ENCODE data around the gene NXF1.

Gene NXF1

DNA sequence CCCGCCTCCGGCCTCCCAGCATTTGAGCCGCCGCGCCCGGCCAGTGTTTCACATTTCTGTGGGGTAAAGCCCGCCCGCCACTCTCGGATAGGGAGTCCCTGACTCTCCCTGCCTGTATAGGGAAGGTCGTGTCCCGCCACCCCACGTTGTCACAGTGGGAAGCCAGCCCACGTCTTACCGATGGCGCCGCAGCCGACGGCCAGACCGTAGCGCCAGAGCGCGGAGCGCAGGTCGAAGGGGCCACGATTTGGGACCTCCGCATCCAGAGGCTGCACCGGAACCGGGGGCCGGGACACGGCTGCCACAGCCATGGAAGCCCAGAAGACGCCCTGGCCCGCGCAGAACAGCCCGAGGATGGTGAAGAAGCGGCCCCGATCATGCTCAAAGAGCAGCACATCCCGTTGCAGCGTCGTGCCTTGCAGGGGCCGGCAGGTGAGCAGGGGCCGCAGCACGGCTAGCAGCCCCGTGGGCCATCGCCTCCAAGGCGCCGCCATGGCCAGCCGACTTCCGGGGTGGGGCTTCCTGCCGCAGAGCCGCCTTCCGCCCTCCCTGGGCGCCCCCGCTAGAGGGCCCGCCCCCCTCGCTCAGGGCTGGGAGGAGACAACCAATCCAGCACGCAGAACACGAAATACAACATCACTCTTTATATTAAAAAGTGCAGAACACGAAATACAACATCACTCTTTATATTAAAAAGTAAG, 13.6 kb downstream of the NXF1 start, which contains the start of gene TMEM223:
Gene TMEM223, minus strand, starts transcription at position 506 of the 701 bp plus-strand sequence. Its CDS starts 12 bp downstream, at position 494.
- Histone ChIP-seq H3K79me1 (replicated peaks; ENCODE audit: low read length, poor library complexity, severe bottlenecking) (peaks cover 13% of the 10 kb centered on the region), H3K36me3 (ENCODE audit: control insufficient read depth in 1 of 2, insufficient read depth in 2 of 2, low read depth in 1 of 2, low read length in 2 of 2) (peaks cover 62 to 67% of the 10 kb centered on the region in 2 experiments), H3K14ac (ENCODE audit: low read length in 2 of 2) (peak within 1 kb of the TSS in 1 of 2 experiments; percentile 93), H2AFZ (ENCODE audit: low read depth, low read length) (peak within 1 kb of the TSS; percentile 48), H3K4me1 (ENCODE audit: control insufficient read depth, insufficient read depth, low read depth, low read length) (peaks cover 18% of the 10 kb centered on the region), H4K8ac (ENCODE audit: low read length) (peak within 1 kb of the TSS; percentile 96), H3K23ac (ENCODE audit: low read length in 2 of 2) (peak within 1 kb of the TSS; percentile 50 to 81), H3K18ac (ENCODE audit: low read depth in 1 of 2, low read length in 2 of 2) (peak within 1 kb of the TSS; percentile 90 to 97), H3K9ac (ENCODE audit: low read length) (peak within 1 kb of the TSS; percentile 94), H2BK15ac (ENCODE audit: low read depth, poor library complexity, severe bottlenecking) (no peak within 1 kb of the TSS), H2BK12ac (ENCODE audit: low read length in 2 of 2) (no peak within 1 kb of the TSS), H2BK5ac (ENCODE audit: low read depth, low read length, poor library complexity, severe bottlenecking) (no peak within 1 kb of the TSS), H2AK5ac (ENCODE audit: low read length, severe bottlenecking) (peak within 1 kb of the TSS; percentile 37), H4K91ac (ENCODE audit: low read length) (peak within 1 kb of the TSS; percentile 44), H3K4me3 (ENCODE audit: insufficient read depth in 1 of 2, low read depth in 1 of 2, low read length in 2 of 2) (peak within 1 kb of the TSS; percentile 82 to 96), H3K4ac (ENCODE audit: low read depth in 1 of 2, low read length in 2 of 2) (peak within 1 kb of the TSS in 1 of 2 experiments; percentile 59), H3K27ac (ENCODE audit: low read length, poor library complexity, severe bottlenecking) (peak within 1 kb of the TSS; percentile 71), H3K9me3 (ENCODE audit: control insufficient read depth, low read length) (no peaks in the 10 kb centered on the region), H3K4me2 (ENCODE audit: low read length, poor library complexity, severe bottlenecking) (peak within 1 kb of the TSS; percentile 78), H3K27me3 (ENCODE audit: control insufficient read depth in 1 of 2, insufficient read depth in 1 of 2, low read length in 2 of 2) (no peaks in the 10 kb centered on the region), H2BK120ac (ENCODE audit: low read depth, low read length) (no peak within 1 kb of the TSS)
- WGBS = under 1% methylated on average over 54 of the region's 58 CpGs
- DNase-seq = peak; percentile 87

GRCh38 chr11:62789576-62789975, 15.7 kb downstream of the NXF1 start:
- Histone ChIP-seq H3K4ac (ENCODE audit: low read depth in 1 of 2, low read length in 2 of 2) (no peak overlapping the region), H3K4me1 (ENCODE audit: control insufficient read depth, insufficient read depth, low read depth, low read length) (peaks cover 20% of the 10 kb centered on the region), H3K36me3 (ENCODE audit: control insufficient read depth in 1 of 2, insufficient read depth in 2 of 2, low read depth in 1 of 2, low read length in 2 of 2) (peaks cover 46 to 54% of the 10 kb centered on the region in 2 experiments), H2BK12ac (ENCODE audit: low read length in 2 of 2) (peak overlapping the region in 1 of 2 experiments; percentile 10), H2AK5ac (ENCODE audit: low read length, severe bottlenecking) (peak overlapping the region; percentile 40), H3K9me3 (ENCODE audit: control insufficient read depth, low read length) (no peaks in the 10 kb centered on the region), H3K4me3 (ENCODE audit: insufficient read depth in 1 of 2, low read depth in 1 of 2, low read length in 2 of 2) (no peak overlapping the region), H3K4me2 (ENCODE audit: low read length, poor library complexity, severe bottlenecking) (no peak overlapping the region), H2BK120ac (ENCODE audit: low read depth, low read length) (no peak overlapping the region), H2BK15ac (ENCODE audit: low read depth, poor library complexity, severe bottlenecking) (no peak overlapping the region), H4K8ac (ENCODE audit: low read length) (no peak overlapping the region), H3K18ac (ENCODE audit: low read depth in 1 of 2, low read length in 2 of 2) (no peak overlapping the region), H4K91ac (ENCODE audit: low read length) (no peak overlapping the region), H3K23ac (ENCODE audit: low read length in 2 of 2) (peak overlapping the region in 1 of 2 experiments; percentile 9), H3K9ac (ENCODE audit: low read length) (peak overlapping the region; percentile 10), H2BK5ac (ENCODE audit: low read depth, low read length, poor library complexity, severe bottlenecking) (no peak overlapping the region), H2AFZ (ENCODE audit: low read depth, low read length) (no peak overlapping the region), H3K27ac (ENCODE audit: low read length, poor library complexity, severe bottlenecking) (no peak overlapping the region), H3K27me3 (ENCODE audit: control insufficient read depth in 1 of 2, insufficient read depth in 1 of 2, low read length in 2 of 2) (no peaks in the 10 kb centered on the region), H3K14ac (ENCODE audit: low read length in 2 of 2) (no peak overlapping the region), H3K79me1 (replicated peaks; ENCODE audit: low read length, poor library complexity, severe bottlenecking) (peaks cover 4% of the 10 kb centered on the region)
- WGBS = 97% methylated on average over 3 of the region's 3 CpGs
- DNase-seq = no peak

DNA sequence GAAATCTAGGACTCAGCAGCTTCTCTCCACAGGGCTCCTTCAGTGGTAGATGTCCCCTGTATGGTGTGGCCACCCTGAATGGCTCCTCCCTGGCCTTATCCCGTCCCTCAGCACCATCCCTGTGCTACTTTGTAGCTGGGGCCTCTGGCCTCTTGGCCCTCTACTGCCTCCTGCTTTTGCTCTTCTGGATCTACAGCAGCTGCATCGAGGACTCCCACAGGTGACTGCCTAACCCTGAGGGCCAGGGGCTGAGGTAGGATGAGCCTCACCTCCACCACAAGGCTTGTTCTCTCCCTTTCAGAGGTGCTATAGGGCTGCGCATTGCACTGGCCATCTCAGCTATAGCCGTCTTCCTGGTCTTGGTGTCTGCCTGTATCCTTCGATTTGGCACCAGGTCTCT, 16.2 kb downstream of the NXF1 start:
- WGBS = 93% methylated on average over 5 of the region's 5 CpGs
- no peak for DNase-seq
- peak overlapping the region; percentile 31 for H3K9ac ChIP-seq (ENCODE audit: low read length)

GRCh38 chr11:62787005-62787759, 18.1 kb downstream of the NXF1 start, which contains the start of gene TMEM179B:
Gene TMEM179B (plus strand): TSS chr11:62787402. CDS start chr11:62787432, 30 bp downstream.
- Histone ChIP-seq H2AFZ (ENCODE audit: low read depth, low read length) (peak within 1 kb of the TSS; percentile 83), H3K9me3 (ENCODE audit: control insufficient read depth, low read length) (no peaks in the 10 kb centered on the region), H3K23ac (ENCODE audit: low read length in 2 of 2) (peak within 1 kb of the TSS in 1 of 2 experiments; percentile 96), H3K9ac (ENCODE audit: low read length) (peak within 1 kb of the TSS; percentile 91), H3K4me2 (ENCODE audit: low read length, poor library complexity, severe bottlenecking) (peak within 1 kb of the TSS; percentile 99), H2BK120ac (ENCODE audit: low read depth, low read length) (peak within 1 kb of the TSS; percentile 55), H3K4ac (ENCODE audit: low read depth in 1 of 2, low read length in 2 of 2) (peak within 1 kb of the TSS; percentile 5 to 96), H3K36me3 (ENCODE audit: control insufficient read depth in 1 of 2, insufficient read depth in 2 of 2, low read depth in 1 of 2, low read length in 2 of 2) (peaks cover 34 to 43% of the 10 kb centered on the region in 2 experiments), H2BK12ac (ENCODE audit: low read length in 2 of 2) (no peak within 1 kb of the TSS), H3K18ac (ENCODE audit: low read depth in 1 of 2, low read length in 2 of 2) (peak within 1 kb of the TSS; percentile 75 to 98), H3K27ac (ENCODE audit: low read length, poor library complexity, severe bottlenecking) (peak within 1 kb of the TSS; percentile 81), H3K14ac (ENCODE audit: low read length in 2 of 2) (peak within 1 kb of the TSS in 1 of 2 experiments; percentile 98), H4K91ac (ENCODE audit: low read length) (peak within 1 kb of the TSS; percentile 91), H3K4me1 (ENCODE audit: control insufficient read depth, insufficient read depth, low read depth, low read length) (peaks cover 17% of the 10 kb centered on the region), H4K8ac (ENCODE audit: low read length) (peak within 1 kb of the TSS; percentile 59), H2AK5ac (ENCODE audit: low read length, severe bottlenecking) (no peak within 1 kb of the TSS), H2BK5ac (ENCODE audit: low read depth, low read length, poor library complexity, severe bottlenecking) (peak within 1 kb of the TSS; percentile 40), H2BK15ac (ENCODE audit: low read depth, poor library complexity, severe bottlenecking) (peak within 1 kb of the TSS; percentile 89), H3K27me3 (ENCODE audit: control insufficient read depth in 1 of 2, insufficient read depth in 1 of 2, low read length in 2 of 2) (no peaks in the 10 kb centered on the region), H3K79me1 (replicated peaks; ENCODE audit: low read length, poor library complexity, severe bottlenecking) (peaks cover 5% of the 10 kb centered on the region), H3K4me3 (ENCODE audit: insufficient read depth in 1 of 2, low read depth in 1 of 2, low read length in 2 of 2) (peak within 1 kb of the TSS; percentile 90 to 92)
- DNase-seq = peak; percentile 98
- under 1% methylated on average over 82 of the region's 88 CpGs for WGBS

More for the DNA sequence above, 16.2 kb downstream of the NXF1 start:
- Histone ChIP-seq H3K23ac (ENCODE audit: low read length in 2 of 2) (peak overlapping the region in 1 of 2 experiments; percentile 57), H3K4me2 (ENCODE audit: low read length, poor library complexity, severe bottlenecking) (no peak overlapping the region), H3K9me3 (ENCODE audit: control insufficient read depth, low read length) (no peaks in the 10 kb centered on the region), H3K14ac (ENCODE audit: low read length in 2 of 2) (no peak overlapping the region), H3K4me3 (ENCODE audit: insufficient read depth in 1 of 2, low read depth in 1 of 2, low read length in 2 of 2) (peak overlapping the region; percentile 12 to 92), H2AK5ac (ENCODE audit: low read length, severe bottlenecking) (no peak overlapping the region), H2AFZ (ENCODE audit: low read depth, low read length) (no peak overlapping the region), H2BK5ac (ENCODE audit: low read depth, low read length, poor library complexity, severe bottlenecking) (no peak overlapping the region), H3K27me3 (ENCODE audit: control insufficient read depth in 1 of 2, insufficient read depth in 1 of 2, low read length in 2 of 2) (no peaks in the 10 kb centered on the region), H3K18ac (ENCODE audit: low read depth in 1 of 2, low read length in 2 of 2) (no peak overlapping the region), H2BK12ac (ENCODE audit: low read length in 2 of 2) (no peak overlapping the region), H3K4ac (ENCODE audit: low read depth in 1 of 2, low read length in 2 of 2) (no peak overlapping the region), H3K36me3 (ENCODE audit: control insufficient read depth in 1 of 2, insufficient read depth in 2 of 2, low read depth in 1 of 2, low read length in 2 of 2) (peaks cover 42 to 50% of the 10 kb centered on the region in 2 experiments), H4K91ac (ENCODE audit: low read length) (no peak overlapping the region), H4K8ac (ENCODE audit: low read length) (peak overlapping the region; percentile 56), H3K4me1 (ENCODE audit: control insufficient read depth, insufficient read depth, low read depth, low read length) (peaks cover 20% of the 10 kb centered on the region), H2BK15ac (ENCODE audit: low read depth, poor library complexity, severe bottlenecking) (no peak overlapping the region), H2BK120ac (ENCODE audit: low read depth, low read length) (no peak overlapping the region), H3K79me1 (replicated peaks; ENCODE audit: low read length, poor library complexity, severe bottlenecking) (peaks cover 2% of the 10 kb centered on the region), H3K27ac (ENCODE audit: low read length, poor library complexity, severe bottlenecking) (peak overlapping the region; percentile 4)
